HepG2 (cell line): Measurements from ENCODE around the gene EMP2. TPM values are rescaled to one million over a fixed set of nuclear protein-coding genes. Genes with fewer than 3 reads are reported as not detected.
A peak's percentile ranks its signal among the peaks of the same experiment; 100 is the strongest.
"Not testable (repeated sequence)": the region's sequence is repeated elsewhere in the genome, so short reads cannot be mapped to it uniquely, and the experiment has no call there.

ENCODE experiments used
- CREB1 ChIP-seq, 2 experiments: fragments of 450-650 bp in 1 of 2; IDR thresholded peaks; 2 replicates each; pipeline ENCODE4 v1.6.1; 2016 to 2017; ENCODE audit warnings: control low read depth in 1 of 2, mild to moderate bottlenecking in 1 of 2, missing compliant biosample characterization in 1 of 2, missing genetic modification characterization in 1 of 2
- ETV5 ChIP-seq: IDR thresholded peaks from 2 replicates; pipeline ENCODE4 v1.6.1; 2018; ENCODE audit warnings: missing biosample characterization, missing genetic modification reagents, inconsistent platforms, borderline replicate concordance
- FOSL1 ChIP-seq: sonication (generic); formaldehyde crosslinking; IDR thresholded peaks from 2 replicates; pipeline ENCODE4 v1.9.0; 2021; ENCODE audit warnings: missing genetic modification reagents, borderline replicate concordance
- FOXP1 ChIP-seq, 2 experiments: fragments of 450-650 bp in 1 of 2; IDR thresholded peaks; 2 replicates each; pipeline ENCODE4 v1.6.1; 2017 to 2018; ENCODE audit warnings: antibody characterized with exemption in 1 of 2
- GABPB1 ChIP-seq: IDR thresholded peaks from 2 replicates; pipeline ENCODE4 v1.6.1; 2016; ENCODE audit warnings: mild to moderate bottlenecking, missing genetic modification reagents, moderate library complexity, missing compliant biosample characterization
- JUN ChIP-seq: sonication (generic); formaldehyde crosslinking; IDR thresholded peaks from 2 replicates; pipeline ENCODE4 v1.4.0; 2020; ENCODE audit warnings: mild to moderate bottlenecking, missing genetic modification reagents
- MYC ChIP-seq: sonication (generic); formaldehyde crosslinking; IDR thresholded peaks from 2 replicates; pipeline ENCODE4 v1.9.0; 2021; ENCODE audit warnings: missing genetic modification reagents, borderline replicate concordance
- RARA ChIP-seq: IDR thresholded peaks from 2 replicates; pipeline ENCODE4 v1.6.1; 2016; ENCODE audit warnings: missing genetic modification reagents, missing compliant biosample characterization
- RXRA ChIP-seq: sonication (generic); formaldehyde crosslinking; IDR thresholded peaks from 2 replicates; pipeline ENCODE4 v1.5.1; 2020; ENCODE audit warnings: missing genetic modification reagents
- RXRB ChIP-seq: IDR thresholded peaks from 2 replicates; pipeline ENCODE4 v1.6.1; 2016; ENCODE audit warnings: borderline replicate concordance, missing genetic modification reagents, missing compliant biosample characterization
- SALL1 ChIP-seq: sonication (generic); formaldehyde crosslinking; IDR thresholded peaks from 2 replicates; pipeline ENCODE4 v1.8.0; 2022; ENCODE audit warnings: mild to moderate bottlenecking, missing genetic modification reagents
- SOX13 ChIP-seq, 3 experiments: fragments of 450-650 bp in 1 of 3; sonication (generic) in 1 of 3; formaldehyde crosslinking in 1 of 3; IDR thresholded peaks in 2 of 3; conservative IDR thresholded peaks in 1 of 3; 2 replicates each; pipeline versions ENCODE4 v1.5.0 to v1.6.1; 2016 to 2020; ENCODE audit warnings: antibody characterized with exemption in 1 of 3, mild to moderate bottlenecking in 1 of 3, missing compliant biosample characterization in 1 of 3, missing genetic modification reagents in 1 of 3, moderate library complexity in 1 of 3
- SOX6 ChIP-seq, 2 experiments: fragments of 450-650 bp in 1 of 2; sonication (generic) in 1 of 2; formaldehyde crosslinking in 1 of 2; IDR thresholded peaks; 2 replicates each; pipeline versions ENCODE4 v1.4.0 to v1.6.1; 2017 to 2020; ENCODE audit warnings: antibody characterized with exemption in 1 of 2, mild to moderate bottlenecking in 1 of 2, missing genetic modification reagents in 1 of 2
- ZNF12 ChIP-seq: sonication (generic); formaldehyde crosslinking; IDR thresholded peaks from 2 replicates; pipeline ENCODE4 v1.5.0; 2020; ENCODE audit warnings: missing genetic modification reagents
- ZNF563 ChIP-seq: sonication (generic); formaldehyde crosslinking; IDR thresholded peaks from 2 replicates; pipeline ENCODE4 v1.8.0; 2022; ENCODE audit warnings: mild to moderate bottlenecking, moderate library complexity, missing genetic modification reagents
- polyA plus RNA-seq, 8 experiments: library from polyadenylated mRNA; depleted of rRNA in 3 of 8; stranded (reverse) in 7 of 8; unstranded in 1 of 8; fragments of >200 nt; fragmentation: Illumina TruSeq in 4 of 8; extraction: Trizol in 4 of 8; gene quantifications; 2 replicates each; pipeline versions ENCODE4 v1.2.1 to v1.2.3, GENCODE V29; 2011 to 2016; ENCODE audit warnings: low read depth in 4 of 8, missing spikeins in 1 of 8, mixed read lengths in 1 of 8; ENCODE audit not compliant: insufficient read depth in 1 of 8
- total RNA-seq, 5 experiments: library from RNA; depleted of rRNA; stranded (reverse); fragments of >200 nt; fragmentation: Illumina TruSeq; extraction: Trizol; gene quantifications; 2 replicates each; pipeline ENCODE4 v1.2.3, GENCODE V29; 2016; ENCODE audit warnings: low read depth in 1 of 5
- TF ChIP-seq, protein P1 (sequence below): sonication (generic); formaldehyde crosslinking; IDR thresholded peaks from 2 replicates; pipeline ENCODE4 v1.4.0; 2020; ENCODE audit warnings: missing genetic modification reagents, borderline replicate concordance
- TF ChIP-seq, protein P2 (sequence below): sonication (generic); formaldehyde crosslinking; IDR thresholded peaks from 2 replicates; pipeline ENCODE4 v1.5.1; 2020; ENCODE audit warnings: mild to moderate bottlenecking, missing genetic modification reagents, borderline replicate concordance
- TF ChIP-seq, protein P3 (sequence below): sonication (generic); formaldehyde crosslinking; conservative IDR thresholded peaks from 2 replicates; pipeline ENCODE4 v1.4.0; 2020; ENCODE audit warnings: mild to moderate bottlenecking, missing genetic modification reagents, moderate library complexity

EMP2 gene
- total and polyA plus RNA-seq, 2 of the 13 experiments (the other 11 are each of a cell fraction or from before 2014, with no cell fraction given), result 24.6 to 91.2 TPM

DNA sequence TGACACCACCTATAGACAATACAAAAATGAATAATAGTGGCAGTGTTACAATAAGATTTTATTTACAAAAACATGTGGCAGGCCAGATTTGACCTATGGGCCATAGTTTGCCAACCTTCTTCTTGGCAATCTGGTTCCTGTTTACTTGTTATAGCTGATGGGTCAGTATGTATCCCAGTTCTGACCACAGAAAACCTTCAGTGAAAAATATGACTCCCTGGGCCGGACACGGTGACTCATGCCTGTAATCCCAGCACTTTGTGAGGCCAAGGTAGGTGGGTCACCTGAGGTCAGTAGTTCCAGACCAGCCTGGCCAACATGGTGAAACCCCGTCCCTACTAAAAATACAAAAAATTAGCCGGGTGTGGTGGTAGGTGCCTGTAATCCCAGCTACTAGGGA, 46.8 kb downstream of the EMP2 start (continued):
- TF ChIP-seq RARA, result peak; percentile 75
- TF ChIP-seq, protein P1, sequence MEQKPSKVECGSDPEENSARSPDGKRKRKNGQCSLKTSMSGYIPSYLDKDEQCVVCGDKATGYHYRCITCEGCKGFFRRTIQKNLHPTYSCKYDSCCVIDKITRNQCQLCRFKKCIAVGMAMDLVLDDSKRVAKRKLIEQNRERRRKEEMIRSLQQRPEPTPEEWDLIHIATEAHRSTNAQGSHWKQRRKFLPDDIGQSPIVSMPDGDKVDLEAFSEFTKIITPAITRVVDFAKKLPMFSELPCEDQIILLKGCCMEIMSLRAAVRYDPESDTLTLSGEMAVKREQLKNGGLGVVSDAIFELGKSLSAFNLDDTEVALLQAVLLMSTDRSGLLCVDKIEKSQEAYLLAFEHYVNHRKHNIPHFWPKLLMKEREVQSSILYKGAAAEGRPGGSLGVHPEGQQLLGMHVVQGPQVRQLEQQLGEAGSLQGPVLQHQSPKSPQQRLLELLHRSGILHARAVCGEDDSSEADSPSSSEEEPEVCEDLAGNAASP (CRISPR knock-in tag), result peak; percentile 95
- TF ChIP-seq ETV5 (CRISPR knock-in tag), result peak; percentile 57; the same call in 1 of the 2 replicates
- peak; percentile 66; the same call in 1 of the 2 replicates for TF ChIP-seq FOSL1 (CRISPR knock-in tag)
- not testable (repeated sequence) for TF ChIP-seq FOXP1 (IDR thresholded peaks at IDR 0.05); SOX13 (IDR thresholded peaks at IDR 0.05); SOX6 (IDR thresholded peaks at IDR 0.05); CREB1 (CRISPR knock-in tag; IDR thresholded peaks at IDR 0.05)
- peak; percentile 61 for TF ChIP-seq FOXP1 (CRISPR knock-in tag; IDR thresholded peaks at IDR 0.05)
- TF ChIP-seq RXRA (CRISPR knock-in tag), result peak; percentile 79; the same call in 1 of the 2 replicates
- peak; percentile 97 for TF ChIP-seq RXRB (CRISPR knock-in tag)
- peak in 1 of 2 experiments; percentile 38; a peak in 1 of 4 replicates for TF ChIP-seq SOX13 (CRISPR knock-in tag; conservative IDR thresholded peaks at IDR 0.05 in 1 of 2, IDR thresholded peaks at IDR 0.05 in 1 of 2)
- TF ChIP-seq GABPB1, result peak; percentile 13; the same call in 1 of the 2 replicates
- TF ChIP-seq JUN (CRISPR knock-in tag), result 0 out of 2 replicates have a peak, but pooled peaks have one; percentile 71
- 0 out of 2 replicates have a peak, but pooled peaks have one; percentile 24 for TF ChIP-seq ZNF563 (CRISPR knock-in tag)
- TF ChIP-seq, protein P2, sequence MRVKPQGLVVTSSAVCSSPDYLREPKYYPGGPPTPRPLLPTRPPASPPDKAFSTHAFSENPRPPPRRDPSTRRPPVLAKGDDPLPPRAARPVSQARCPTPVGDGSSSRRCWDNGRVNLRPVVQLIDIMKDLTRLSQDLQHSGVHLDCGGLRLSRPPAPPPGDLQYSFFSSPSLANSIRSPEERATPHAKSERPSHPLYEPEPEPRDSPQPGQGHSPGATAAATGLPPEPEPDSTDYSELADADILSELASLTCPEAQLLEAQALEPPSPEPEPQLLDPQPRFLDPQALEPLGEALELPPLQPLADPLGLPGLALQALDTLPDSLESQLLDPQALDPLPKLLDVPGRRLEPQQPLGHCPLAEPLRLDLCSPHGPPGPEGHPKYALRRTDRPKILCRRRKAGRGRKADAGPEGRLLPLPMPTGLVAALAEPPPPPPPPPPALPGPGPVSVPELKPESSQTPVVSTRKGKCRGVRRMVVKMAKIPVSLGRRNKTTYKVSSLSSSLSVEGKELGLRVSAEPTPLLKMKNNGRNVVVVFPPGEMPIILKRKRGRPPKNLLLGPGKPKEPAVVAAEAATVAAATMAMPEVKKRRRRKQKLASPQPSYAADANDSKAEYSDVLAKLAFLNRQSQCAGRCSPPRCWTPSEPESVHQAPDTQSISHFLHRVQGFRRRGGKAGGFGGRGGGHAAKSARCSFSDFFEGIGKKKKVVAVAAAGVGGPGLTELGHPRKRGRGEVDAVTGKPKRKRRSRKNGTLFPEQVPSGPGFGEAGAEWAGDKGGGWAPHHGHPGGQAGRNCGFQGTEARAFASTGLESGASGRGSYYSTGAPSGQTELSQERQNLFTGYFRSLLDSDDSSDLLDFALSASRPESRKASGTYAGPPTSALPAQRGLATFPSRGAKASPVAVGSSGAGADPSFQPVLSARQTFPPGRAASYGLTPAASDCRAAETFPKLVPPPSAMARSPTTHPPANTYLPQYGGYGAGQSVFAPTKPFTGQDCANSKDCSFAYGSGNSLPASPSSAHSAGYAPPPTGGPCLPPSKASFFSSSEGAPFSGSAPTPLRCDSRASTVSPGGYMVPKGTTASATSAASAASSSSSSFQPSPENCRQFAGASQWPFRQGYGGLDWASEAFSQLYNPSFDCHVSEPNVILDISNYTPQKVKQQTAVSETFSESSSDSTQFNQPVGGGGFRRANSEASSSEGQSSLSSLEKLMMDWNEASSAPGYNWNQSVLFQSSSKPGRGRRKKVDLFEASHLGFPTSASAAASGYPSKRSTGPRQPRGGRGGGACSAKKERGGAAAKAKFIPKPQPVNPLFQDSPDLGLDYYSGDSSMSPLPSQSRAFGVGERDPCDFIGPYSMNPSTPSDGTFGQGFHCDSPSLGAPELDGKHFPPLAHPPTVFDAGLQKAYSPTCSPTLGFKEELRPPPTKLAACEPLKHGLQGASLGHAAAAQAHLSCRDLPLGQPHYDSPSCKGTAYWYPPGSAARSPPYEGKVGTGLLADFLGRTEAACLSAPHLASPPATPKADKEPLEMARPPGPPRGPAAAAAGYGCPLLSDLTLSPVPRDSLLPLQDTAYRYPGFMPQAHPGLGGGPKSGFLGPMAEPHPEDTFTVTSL (CRISPR knock-in tag), result peak; percentile 38; the same call in 1 of the 2 replicates
- 0 out of 2 replicates have a peak, but pooled peaks have one; percentile 17 for TF ChIP-seq MYC (CRISPR knock-in tag)
- peak; percentile 79; the same call in 1 of the 2 replicates for TF ChIP-seq ZNF12 (CRISPR knock-in tag)
- peak; percentile 45; the same call in 1 of the 2 replicates for TF ChIP-seq SALL1 (CRISPR knock-in tag)
- peak; percentile 33; the same call in 1 of the 2 replicates for TF ChIP-seq SOX6 (CRISPR knock-in tag; IDR thresholded peaks at IDR 0.05)
- TF ChIP-seq, protein P3, sequence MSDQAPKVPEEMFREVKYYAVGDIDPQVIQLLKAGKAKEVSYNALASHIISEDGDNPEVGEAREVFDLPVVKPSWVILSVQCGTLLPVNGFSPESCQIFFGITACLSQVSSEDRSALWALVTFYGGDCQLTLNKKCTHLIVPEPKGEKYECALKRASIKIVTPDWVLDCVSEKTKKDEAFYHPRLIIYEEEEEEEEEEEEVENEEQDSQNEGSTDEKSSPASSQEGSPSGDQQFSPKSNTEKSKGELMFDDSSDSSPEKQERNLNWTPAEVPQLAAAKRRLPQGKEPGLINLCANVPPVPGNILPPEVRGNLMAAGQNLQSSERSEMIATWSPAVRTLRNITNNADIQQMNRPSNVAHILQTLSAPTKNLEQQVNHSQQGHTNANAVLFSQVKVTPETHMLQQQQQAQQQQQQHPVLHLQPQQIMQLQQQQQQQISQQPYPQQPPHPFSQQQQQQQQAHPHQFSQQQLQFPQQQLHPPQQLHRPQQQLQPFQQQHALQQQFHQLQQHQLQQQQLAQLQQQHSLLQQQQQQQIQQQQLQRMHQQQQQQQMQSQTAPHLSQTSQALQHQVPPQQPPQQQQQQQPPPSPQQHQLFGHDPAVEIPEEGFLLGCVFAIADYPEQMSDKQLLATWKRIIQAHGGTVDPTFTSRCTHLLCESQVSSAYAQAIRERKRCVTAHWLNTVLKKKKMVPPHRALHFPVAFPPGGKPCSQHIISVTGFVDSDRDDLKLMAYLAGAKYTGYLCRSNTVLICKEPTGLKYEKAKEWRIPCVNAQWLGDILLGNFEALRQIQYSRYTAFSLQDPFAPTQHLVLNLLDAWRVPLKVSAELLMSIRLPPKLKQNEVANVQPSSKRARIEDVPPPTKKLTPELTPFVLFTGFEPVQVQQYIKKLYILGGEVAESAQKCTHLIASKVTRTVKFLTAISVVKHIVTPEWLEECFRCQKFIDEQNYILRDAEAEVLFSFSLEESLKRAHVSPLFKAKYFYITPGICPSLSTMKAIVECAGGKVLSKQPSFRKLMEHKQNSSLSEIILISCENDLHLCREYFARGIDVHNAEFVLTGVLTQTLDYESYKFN (CRISPR knock-in tag), result peak; percentile 43; the same call in 1 of the 2 replicates
- TF ChIP-seq CREB1 (IDR thresholded peaks at IDR 0.05), result peak; percentile 47; the same call in 1 of the 2 replicates
